Hematopoietic multipotent progenitor cell treated with erythropoietin and hydrocortisone succinate and interleukin-3 and kit ligand, for 4 days (in vitro differentiated cells): Measurements from ENCODE around the gene TUBGCP4.
"Not testable (repeated sequence)": the region's sequence is repeated elsewhere in the genome, so short reads cannot be mapped to it uniquely, and the experiment has no call there.

Experiments
- DNase-seq: peaks from one replicate; pipeline ENCODE4 v3.0.0-alpha.2; 2015

The TUBGCP4 gene

GRCh38 chr15:43370975-43371974, at the start of gene TUBGCP4, which contains the start of gene ZSCAN29:
Gene TUBGCP4 (plus strand): TSS chr15:43371101. CDS start chr15:43371355, 254 bp downstream.
Gene ZSCAN29 (minus strand): TSS chr15:43371043. CDS start chr15:43369913, 1,130 bp downstream.
- DNase-seq = peak; percentile 94

DNA sequence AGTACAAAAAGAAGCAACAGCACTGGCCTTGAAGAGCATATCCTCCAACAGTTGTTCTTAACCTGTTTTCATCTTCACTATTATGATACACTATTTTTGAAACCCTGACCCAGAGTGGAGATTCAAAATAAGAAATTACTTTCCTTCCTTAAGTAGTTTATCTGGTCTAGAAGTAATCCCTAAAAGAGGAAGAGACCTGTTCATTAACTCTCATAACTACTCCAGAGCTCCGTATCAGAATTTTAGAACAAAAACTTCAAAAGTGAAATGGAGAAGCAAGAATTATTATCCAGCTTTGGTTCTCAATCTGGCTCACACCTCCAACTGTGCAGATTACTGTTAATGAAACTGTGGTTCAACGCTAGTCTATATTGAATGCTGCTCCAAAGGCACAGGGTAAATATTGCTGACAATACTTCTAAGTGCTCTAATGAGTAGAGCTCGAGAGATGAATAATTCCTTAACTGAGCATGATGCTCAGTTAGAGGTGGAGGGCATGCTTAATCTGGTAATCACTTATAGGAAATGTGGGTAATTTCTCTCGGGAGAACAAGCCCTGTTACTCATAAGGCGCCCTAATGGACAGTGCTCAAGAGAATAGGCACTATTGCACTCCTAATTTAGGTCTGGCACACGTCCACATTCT, 45.7 kb upstream of the TUBGCP4 start:
- no peak for DNase-seq

GRCh38 chr15:43329217-43329959, 41.5 kb upstream of the TUBGCP4 start:
- peak; percentile 27 for DNase-seq

- DNase-seq = peak; percentile 97
These were observed 40.7 kb upstream of the TUBGCP4 start, which contains the start of gene LCMT2 for GRCh38 chr15:43329960-43330779. Gene LCMT2 (minus strand): TSS chr15:43330573. CDS start chr15:43330489, 84 bp downstream.

GRCh38 chr15:43330780-43331087, 40.2 kb upstream of the TUBGCP4 start:
- no peak for DNase-seq

- DNase-seq = peak; percentile 54
These were observed 24.6 kb upstream of the TUBGCP4 start for GRCh38 chr15:43346305-43346704.

DNA sequence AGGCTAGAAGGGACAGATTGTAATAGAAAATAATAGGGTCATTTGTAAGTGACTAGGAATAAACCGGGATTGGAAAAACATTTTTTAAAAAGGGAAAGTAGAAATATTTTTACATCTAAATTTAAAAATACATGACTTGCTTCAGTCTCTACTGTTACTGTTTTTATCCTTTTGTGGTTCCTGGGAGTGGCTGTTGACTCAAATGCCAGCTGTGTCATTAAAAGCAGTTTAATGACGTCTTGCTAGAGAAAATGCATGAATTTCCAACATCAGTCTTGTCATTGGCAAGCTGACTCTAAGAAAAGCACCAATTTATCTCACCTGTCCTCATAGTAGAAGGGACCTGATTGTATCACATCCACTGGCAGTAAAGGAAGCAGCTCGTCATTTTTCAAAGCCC, 23.8 kb upstream of the TUBGCP4 start:
- DNase-seq = no peak

GRCh38 chr15:43352693-43353382, 18.1 kb upstream of the TUBGCP4 start:
- DNase-seq = no peak

GRCh38 chr15:43360821-43361220, 10.1 kb upstream of the TUBGCP4 start:
- DNase-seq = no peak

GRCh38 chr15:43361313-43361903, 9.5 kb upstream of the TUBGCP4 start:
- DNase-seq = no peak

DNA sequence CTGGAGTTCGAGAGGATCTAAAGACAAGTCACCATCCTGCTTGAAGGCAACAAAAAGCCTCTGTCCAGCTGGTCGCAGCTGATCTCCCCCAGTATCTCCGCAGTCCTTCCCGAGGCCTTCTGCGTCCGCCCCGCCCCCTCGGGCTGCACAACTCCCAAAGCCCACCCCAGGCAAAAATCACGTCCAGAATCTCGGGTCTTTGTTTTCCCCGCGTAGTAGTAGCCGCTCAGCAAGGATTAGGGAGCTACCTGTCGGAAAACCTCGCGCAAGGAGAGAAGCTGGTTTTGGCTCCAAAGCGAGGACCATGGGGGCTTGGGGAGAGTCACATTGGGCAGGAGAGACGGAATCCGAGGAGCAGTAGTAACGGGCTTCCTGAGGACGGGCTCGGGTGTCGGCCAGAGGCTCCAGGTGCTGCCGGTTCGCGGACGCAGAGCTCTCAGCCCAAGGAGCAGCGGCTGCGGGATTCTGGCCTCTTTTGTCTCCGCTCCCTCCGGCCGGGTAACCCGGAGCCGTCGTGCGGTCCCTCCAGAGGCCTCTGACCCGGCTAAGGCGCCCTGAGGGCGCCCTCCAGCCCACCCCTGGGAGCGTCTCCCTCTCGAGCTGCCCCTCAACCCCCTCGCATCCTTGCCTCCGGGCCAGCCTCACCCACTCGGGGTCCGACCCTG, 459 bp upstream of the TUBGCP4 start:
- DNase-seq = peak; percentile 43

DNA sequence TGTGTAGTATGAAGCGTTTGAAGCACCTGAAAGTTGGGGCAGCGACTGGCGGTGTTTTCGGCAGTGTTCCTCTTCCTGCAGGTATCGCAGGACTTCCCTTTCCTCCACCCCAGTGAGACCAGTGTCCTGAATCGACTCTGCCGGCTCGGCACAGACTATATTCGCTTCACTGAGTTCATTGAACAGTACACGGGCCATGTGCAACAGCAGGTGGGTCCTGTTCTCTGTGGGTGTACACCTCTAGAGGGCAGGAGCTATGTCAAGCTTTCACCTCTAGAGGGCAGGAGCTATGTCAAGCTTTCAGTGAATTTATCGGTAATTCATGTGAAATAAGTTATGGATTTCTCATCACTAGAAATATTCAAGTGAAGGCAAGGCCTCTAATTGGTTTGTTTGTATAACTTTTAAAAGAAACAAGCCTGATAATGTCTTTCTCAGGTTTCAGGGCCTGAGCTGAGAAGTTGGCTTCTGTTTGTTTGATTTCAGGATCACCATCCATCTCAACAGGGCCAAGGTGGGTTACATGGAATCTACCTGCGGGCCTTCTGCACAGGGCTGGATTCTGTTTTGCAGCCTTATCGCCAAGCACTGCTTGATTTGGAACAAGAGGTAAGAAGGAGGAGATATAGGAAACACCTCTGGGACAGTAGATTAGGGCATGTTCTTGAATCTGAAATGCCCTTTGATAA, 5.3 kb downstream of the TUBGCP4 start:
- DNase-seq = peak; percentile 70

GRCh38 chr15:43378601-43379000, 7.7 kb downstream of the TUBGCP4 start:
- DNase-seq = peak; percentile 57

GRCh38 chr15:43382310-43382709, 11.4 kb downstream of the TUBGCP4 start:
- DNase-seq = no peak

DNA sequence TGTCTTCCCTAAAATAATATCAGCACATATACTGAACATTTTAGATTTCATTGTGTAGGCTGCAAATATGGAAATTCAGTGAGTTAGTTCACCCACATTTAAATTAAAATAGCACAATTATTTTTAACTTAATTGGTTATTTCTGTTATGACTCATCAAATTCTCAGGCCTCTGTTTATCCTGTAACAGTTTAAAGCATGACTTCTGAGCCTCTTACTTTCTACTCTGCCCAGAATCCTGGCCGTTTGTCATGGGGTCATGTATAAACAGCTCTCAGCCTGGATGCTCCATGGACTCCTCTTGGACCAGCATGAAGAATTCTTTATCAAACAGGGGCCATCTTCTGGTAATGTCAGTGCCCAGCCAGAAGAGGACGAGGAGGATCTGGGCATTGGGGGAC, 12.2 kb downstream of the TUBGCP4 start:
- DNase-seq = no peak

DNA sequence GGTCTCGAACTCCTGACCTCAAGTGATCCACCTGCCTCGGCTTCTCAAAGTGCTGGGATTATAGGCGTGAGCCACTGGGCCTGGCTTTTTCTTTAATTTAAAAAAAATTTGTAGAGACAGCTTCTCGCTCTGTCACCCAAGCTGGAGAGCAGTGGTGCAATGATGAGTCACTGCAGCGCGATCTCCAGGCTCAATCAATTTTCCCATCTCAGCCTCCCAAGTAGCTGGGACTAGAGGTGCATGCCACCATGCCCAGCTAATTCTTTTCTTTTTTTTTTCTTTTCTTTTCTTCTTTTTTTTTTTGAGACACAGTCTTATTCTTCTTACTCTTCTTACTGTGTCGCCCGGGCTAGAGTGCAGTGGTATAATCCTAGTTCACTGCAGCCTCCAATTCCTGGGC, 19.8 kb downstream of the TUBGCP4 start:
- DNase-seq = no peak

DNA sequence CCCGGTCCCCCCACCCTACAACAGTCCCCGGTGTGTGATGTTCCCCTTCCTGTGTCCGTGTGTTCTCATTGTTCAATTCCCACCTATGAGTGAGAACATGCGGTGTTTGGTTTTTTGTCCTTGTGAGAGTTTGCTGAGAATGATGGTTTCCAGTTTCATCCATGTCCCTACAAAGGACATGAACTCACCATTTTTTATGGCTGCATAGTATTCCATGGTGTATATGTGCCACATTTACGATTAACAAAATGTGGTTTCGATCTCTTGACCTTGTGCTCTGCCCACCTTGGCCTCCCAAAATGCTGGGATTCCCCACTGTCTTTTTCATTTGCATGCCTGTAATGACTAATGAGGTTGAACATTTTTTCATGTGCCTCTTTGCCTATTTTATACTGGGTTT, 22.7 kb downstream of the TUBGCP4 start:
- DNase-seq = not testable (repeated sequence)

- DNase-seq = no peak
These were observed 31.4 kb downstream of the TUBGCP4 start for GRCh38 chr15:43402255-43402654.

- no peak for DNase-seq
These were observed 32.7 kb downstream of the TUBGCP4 start for GRCh38 chr15:43403616-43404015.

DNA sequence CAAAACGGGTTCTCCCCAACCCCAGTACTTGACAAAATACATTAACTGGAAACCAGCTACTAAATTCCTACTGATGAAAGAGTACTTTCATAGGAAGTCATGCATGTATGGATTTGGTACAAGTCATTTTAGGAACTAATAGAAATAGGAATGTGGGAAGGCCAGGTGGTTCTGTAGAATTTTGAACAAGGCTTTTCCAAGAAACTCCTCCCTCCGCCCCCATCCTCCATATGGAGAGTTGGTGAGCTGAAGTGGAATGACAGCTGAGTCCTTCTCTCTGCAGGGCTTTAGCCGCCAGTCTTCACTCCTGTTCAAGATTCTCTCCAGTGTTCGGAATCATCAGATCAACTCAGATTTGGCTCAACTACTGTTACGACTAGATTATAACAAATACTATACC, 33.2 kb downstream of the TUBGCP4 start:
- DNase-seq = no peak
